Mucosa of rectum (tissue), 2 donors: Measurements from ENCODE around the gene FIGLA.
"Not testable (repeated sequence)": the region's sequence is repeated elsewhere in the genome, so short reads cannot be mapped to it uniquely, and the experiment has no call there.

Experiments used
- H3K27ac ChIP-seq, 2 donors: one replicate each; pipeline ENCODE4 v1.7.0; 2013; ENCODE audit warnings: inconsistent platforms in 2 of 2, low read depth in 2 of 2, low read length in 2 of 2
- H3K27me3 ChIP-seq, 2 donors: one replicate each; pipeline ENCODE4 v1.7.0; 2013; ENCODE audit warnings: low read length in 2 of 2; ENCODE audit not compliant: control insufficient read depth in 2 of 2, insufficient read depth in 2 of 2
- H3K36me3 ChIP-seq, 2 donors: one replicate each; pipeline ENCODE4 v1.7.0; 2013; ENCODE audit warnings: low read length in 2 of 2; ENCODE audit not compliant: control insufficient read depth in 2 of 2, insufficient read depth in 2 of 2
- H3K4me1 ChIP-seq, 2 donors: one replicate each; pipeline ENCODE4 v1.7.0; 2013; ENCODE audit warnings: low read length in 2 of 2, mild to moderate bottlenecking in 1 of 2; ENCODE audit not compliant: control insufficient read depth in 2 of 2, insufficient read depth in 2 of 2
- H3K4me3 ChIP-seq, 2 donors: one replicate each; pipeline ENCODE4 v1.7.0; 2013; ENCODE audit warnings: low read length in 2 of 2
- H3K9ac ChIP-seq, 2 donors: one replicate each; pipeline ENCODE4 v1.7.0; 2013; ENCODE audit warnings: low read length in 2 of 2, low read depth in 1 of 2, mild to moderate bottlenecking in 1 of 2
- H3K9me3 ChIP-seq, 2 donors: one replicate each; pipeline ENCODE4 v1.7.0; 2013; ENCODE audit warnings: low read length in 2 of 2; ENCODE audit not compliant: control insufficient read depth in 2 of 2
- donor health status: healthy.
- donor health status: Normal muscosa, but diverticular disease.

The FIGLA gene

DNA sequence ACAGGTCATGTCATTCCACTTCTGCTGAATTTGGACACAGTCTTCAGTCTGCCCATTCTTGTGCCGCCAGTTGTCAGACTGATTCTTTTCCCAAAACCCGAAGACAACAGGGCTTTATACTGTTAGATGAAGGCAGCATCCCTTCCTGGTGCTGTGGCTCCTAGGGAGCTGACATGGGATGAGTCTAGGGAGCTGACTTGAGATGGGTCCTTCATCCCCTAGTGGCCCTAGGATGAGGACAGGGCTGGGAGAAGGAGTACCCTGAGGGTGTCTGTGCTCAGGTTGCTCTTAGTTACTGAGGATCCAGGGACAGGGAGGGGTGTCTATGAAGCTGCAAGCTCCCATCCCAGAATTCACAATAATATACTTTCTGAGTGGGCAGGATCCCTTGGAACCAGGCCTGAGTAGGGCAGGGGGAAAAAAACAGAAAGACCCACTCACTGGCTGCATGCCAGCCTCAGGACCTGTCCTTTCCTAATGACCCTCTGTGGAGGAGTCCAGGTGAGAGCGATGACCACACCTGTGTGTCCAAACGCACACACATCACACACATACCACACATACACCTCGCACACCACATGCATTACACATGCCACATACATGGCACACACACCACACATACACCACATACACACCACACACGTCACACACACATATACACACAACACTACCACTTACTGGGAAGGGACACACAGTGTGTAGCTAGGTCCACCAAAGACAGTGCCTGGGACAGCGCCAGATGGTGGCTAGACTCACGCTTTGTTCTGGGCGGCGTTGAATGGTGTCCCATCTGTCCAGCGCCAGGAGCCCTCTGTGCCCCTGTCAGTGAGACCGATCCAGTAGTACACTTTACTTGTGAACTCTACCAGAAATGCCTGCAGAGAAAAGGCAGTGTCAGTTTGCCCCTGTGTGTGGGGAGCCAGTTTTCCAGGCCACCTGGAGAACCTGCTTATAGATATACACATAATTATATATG is 18.8 kb upstream of the FIGLA start:
- Histone ChIP-seq H3K36me3 (no peaks in the 10 kb centered on the region), H3K9me3 (no peaks in the 10 kb centered on the region), H3K27ac (no peak overlapping the region), H3K27me3 (peaks cover 0 to 3% of the 10 kb centered on the region in 2 donors), H3K4me1 (no peaks in the 10 kb centered on the region), H3K9ac (no peak overlapping the region), H3K4me3 (no peak overlapping the region)

DNA sequence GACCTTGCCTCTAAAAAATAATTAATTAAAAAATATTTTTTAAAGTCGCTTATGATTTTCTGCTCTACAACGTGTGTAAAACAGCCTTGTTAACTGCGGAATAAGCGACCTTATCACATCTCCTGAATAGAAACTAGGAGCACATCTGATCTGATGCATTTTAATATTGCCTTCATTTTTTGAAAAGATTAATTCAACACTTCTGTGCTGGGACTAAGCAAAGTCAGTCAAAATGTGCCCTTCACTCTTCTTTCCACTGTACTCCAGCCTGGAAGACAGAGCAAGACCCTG is 17.3 kb upstream of the FIGLA start:
- no peak overlapping the region for H3K4me3 ChIP-seq
- H3K27me3 ChIP-seq = peaks cover 0 to 3% of the 10 kb centered on the region in 2 donors
- no peaks in the 10 kb centered on the region for H3K9me3 ChIP-seq
- H3K36me3 ChIP-seq = no peaks in the 10 kb centered on the region
- H3K9ac ChIP-seq = no peak overlapping the region
- H3K27ac ChIP-seq = no peak overlapping the region
- no peaks in the 10 kb centered on the region for H3K4me1 ChIP-seq

DNA sequence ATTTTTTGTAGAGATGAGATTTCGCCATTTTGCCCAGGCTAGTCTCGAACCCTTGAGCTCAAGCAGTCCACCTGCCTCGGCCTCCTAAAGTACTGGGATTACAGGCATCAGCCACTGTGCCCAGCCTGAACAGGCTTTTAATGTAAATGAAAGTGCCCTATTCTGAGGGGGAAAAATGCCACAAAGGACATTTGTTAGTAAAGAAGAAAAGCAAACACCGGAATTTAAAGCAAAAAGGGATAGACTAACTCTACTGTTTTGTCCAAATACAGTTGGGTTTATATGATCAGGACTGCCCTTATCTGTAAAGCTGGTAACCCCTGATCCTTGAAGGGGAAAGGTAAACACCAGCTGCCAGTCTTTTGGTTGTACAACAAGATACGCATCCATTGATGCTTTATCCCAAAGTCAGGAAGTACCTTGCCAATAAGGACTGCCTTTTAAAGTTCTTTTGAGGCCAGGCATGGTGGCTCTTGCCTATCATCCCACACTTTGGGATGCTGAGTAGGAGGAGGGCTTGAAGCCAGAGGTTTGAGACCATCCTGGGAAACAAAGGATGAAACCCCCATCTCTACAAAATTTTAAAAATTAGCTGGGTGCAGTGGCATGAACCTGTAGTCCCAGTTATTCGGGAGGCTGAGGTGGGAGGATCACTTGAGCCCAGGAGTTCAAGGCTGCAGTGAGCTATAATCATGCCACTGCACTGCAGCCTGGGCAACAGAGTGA is 16.8 kb upstream of the FIGLA start:
- H3K27me3 ChIP-seq = peaks cover 0 to 3% of the 10 kb centered on the region in 2 donors
- no peak overlapping the region for H3K4me3 ChIP-seq
- no peaks in the 10 kb centered on the region for H3K9me3 ChIP-seq
- no peak overlapping the region for H3K27ac ChIP-seq
- H3K4me1 ChIP-seq = no peaks in the 10 kb centered on the region
- no peaks in the 10 kb centered on the region for H3K36me3 ChIP-seq
- H3K9ac ChIP-seq = no peak overlapping the region

DNA sequence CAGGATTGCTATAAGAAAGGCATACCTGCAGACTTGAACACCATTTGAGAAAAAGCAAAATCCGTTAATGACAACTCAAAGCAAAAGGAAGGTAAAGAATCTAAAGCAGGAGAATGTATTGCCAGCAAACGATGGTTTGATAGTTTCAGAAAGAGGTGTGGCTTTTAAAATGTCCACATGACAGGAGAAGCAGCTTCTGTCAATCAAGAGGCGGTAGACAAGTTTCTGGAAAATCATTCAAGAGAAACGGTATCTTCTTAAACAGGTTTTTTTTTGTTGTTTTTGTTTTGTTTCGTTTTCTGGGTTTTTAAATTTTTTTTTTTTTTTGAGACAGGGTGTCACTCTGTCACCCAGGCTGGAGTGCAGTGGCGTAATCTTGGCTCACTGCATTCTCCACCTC is 16.2 kb upstream of the FIGLA start:
- Histone ChIP-seq H3K4me1 (no peaks in the 10 kb centered on the region), H3K4me3 (no peak overlapping the region), H3K36me3 (no peaks in the 10 kb centered on the region), H3K9me3 (no peaks in the 10 kb centered on the region), H3K27ac (no peak overlapping the region), H3K9ac (no peak overlapping the region), H3K27me3 (peaks cover 0 to 3% of the 10 kb centered on the region in 2 donors)

DNA sequence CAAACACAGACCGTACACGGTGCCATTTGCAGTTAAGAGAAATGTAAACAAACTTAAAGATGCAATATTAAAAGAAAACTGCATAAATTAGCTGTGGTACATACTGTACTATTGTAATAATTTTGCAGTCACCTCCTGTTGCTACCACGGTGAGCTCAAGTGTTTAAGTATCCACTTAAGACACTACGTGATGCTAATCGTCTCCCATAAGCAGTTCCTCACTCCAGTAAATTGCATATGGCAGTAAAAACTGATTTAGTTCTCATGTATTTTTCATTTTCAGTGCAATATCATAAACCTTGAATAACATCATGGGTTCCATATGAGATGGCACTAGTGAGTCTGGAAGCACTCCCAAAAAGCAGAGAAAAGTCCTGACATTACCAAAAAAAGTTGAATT is 15.6 kb upstream of the FIGLA start:
- H3K27ac ChIP-seq = no peak overlapping the region
- H3K9me3 ChIP-seq = no peaks in the 10 kb centered on the region
- no peak overlapping the region for H3K4me3 ChIP-seq
- no peaks in the 10 kb centered on the region for H3K4me1 ChIP-seq
- no peak overlapping the region for H3K9ac ChIP-seq
- H3K36me3 ChIP-seq = no peaks in the 10 kb centered on the region
- peaks cover 0 to 3% of the 10 kb centered on the region in 2 donors for H3K27me3 ChIP-seq

DNA sequence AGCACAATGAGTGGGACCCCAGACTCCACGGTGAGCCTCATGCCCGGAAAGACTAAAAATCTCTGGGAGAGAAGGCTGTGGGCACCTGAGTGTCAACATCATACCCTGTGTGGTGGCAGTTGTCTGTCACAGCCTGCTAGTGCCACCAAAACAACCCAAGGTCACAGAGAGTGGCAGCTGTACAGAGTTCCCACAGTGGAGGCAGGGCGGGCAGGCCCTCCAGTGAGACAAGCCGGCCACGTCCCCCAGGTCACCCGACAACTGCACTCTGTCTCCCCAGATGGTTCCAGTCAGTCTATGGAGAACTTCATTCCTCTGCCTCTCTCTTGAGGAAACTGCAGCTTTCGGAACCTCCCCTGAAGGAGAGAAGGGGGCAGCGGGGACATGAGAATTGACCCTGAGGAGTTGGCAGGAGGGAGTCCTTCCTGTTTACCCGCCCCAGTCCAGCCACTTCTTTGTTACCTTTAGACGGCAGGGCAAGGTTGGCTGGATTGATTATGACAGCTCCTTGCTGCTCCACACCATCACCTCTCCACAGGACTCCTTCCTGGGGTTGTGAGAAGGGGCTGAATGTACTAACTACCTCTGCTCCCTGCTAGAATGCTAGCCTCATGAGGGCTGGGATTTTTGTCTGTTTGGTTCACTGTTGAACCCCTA is 11.3 kb upstream of the FIGLA start:
- Histone ChIP-seq H3K36me3 (no peaks in the 10 kb centered on the region), H3K9ac (no peak overlapping the region), H3K4me3 (no peak overlapping the region), H3K27me3 (peaks cover 0 to 3% of the 10 kb centered on the region in 2 donors), H3K27ac (no peak overlapping the region), H3K4me1 (no peaks in the 10 kb centered on the region), H3K9me3 (no peaks in the 10 kb centered on the region)

DNA sequence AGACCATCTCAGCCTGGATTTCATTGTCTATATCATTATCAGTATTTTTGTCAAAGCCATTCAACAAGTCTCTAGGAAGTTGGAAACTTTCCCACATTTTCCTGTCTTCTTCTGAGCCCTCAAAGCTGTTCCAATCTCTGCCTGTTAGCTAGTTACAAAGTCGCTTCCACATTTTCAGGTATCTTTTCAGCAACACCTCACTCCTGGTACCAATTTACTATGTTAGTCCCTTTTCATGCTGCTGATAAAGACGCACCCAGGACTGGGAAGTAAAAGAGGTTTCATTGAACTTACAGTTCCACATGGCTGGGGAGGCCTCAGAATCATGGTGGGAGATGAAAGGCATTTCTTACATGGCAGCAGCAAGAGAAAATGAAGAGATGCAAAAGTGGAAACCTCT is 9.3 kb upstream of the FIGLA start:
- H3K27me3 ChIP-seq = peaks cover 3 to 5% of the 10 kb centered on the region in 2 donors
- H3K4me3 ChIP-seq = no peak overlapping the region
- H3K9ac ChIP-seq = no peak overlapping the region
- H3K9me3 ChIP-seq = no peaks in the 10 kb centered on the region
- no peaks in the 10 kb centered on the region for H3K36me3 ChIP-seq
- no peaks in the 10 kb centered on the region for H3K4me1 ChIP-seq
- no peak overlapping the region for H3K27ac ChIP-seq

DNA sequence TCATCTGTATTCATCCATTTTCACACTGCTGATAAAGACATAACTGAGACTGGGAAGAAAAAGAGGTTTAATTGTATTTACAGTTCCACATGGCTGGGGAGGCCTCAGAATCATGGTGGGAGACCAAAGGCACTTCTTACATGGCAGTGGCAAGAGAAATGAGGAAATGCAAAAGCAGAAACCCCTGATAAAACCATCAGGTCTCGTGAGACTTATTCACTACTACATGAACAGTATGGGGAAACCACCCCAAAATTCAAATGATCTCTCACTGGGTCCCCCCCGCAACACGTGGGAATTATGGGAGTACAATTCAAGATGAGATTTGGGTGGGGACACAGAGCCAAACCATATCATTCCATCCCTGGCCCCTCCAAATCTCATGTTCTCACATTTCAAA is 7.6 kb upstream of the FIGLA start:
- not testable (repeated sequence) for H3K9ac ChIP-seq, H3K27me3 ChIP-seq, H3K4me1 ChIP-seq, H3K36me3 ChIP-seq, H3K4me3 ChIP-seq, H3K9me3 ChIP-seq, H3K27ac ChIP-seq

DNA sequence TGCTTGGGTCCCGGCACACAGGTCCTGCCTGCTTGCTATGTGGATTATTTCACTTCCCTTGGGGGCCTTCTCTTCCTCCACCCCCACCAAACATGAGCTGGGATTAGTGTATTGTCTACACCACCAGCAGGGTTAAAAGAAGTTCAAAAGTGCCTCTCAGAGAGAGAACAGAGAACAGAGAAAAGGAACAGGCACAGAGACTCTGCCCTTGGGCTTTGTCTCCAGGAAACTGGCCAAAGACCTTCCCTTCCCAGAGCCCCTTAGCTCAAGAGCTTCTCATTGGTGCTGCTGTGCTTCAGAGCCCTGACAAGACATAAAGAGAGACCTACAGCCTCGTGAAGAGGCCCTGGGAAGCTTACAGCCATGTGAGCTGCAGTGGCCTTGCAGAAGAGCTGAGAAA is 7.1 kb upstream of the FIGLA start:
- Histone ChIP-seq H3K9ac (no peak overlapping the region), H3K27ac (no peak overlapping the region), H3K27me3 (peaks cover 3 to 7% of the 10 kb centered on the region in 2 donors), H3K36me3 (no peaks in the 10 kb centered on the region), H3K4me3 (no peak overlapping the region), H3K4me1 (no peaks in the 10 kb centered on the region), H3K9me3 (no peaks in the 10 kb centered on the region)

DNA sequence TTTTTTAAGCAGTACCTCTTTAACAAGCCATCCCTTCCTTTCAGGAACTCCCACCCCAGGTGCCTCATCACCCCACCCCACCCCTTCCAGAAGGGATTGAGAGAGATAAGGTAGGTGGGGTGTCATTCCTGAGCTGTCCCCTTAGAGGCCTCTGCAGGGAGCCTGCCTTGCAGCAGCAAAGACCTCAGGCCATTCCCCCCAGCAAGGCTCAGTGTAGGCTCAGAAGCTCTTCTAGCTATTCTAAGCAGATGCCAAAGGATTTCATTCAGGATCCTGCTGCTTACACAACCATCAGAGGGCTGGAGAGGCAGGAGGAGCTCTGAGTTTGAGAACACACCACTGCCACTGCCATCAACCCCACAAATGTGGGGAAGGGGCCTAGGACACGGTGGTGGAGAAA is 5.8 kb upstream of the FIGLA start:
- no peaks in the 10 kb centered on the region for H3K36me3 ChIP-seq
- H3K27me3 ChIP-seq = peaks cover 11 to 14% of the 10 kb centered on the region in 2 donors
- no peaks in the 10 kb centered on the region for H3K4me1 ChIP-seq
- no peaks in the 10 kb centered on the region for H3K9me3 ChIP-seq
- H3K9ac ChIP-seq = no peak overlapping the region
- no peak overlapping the region for H3K4me3 ChIP-seq
- H3K27ac ChIP-seq = no peak overlapping the region
